Measurements from ENCODE around the gene MAML2. TPM values are rescaled to one million over a fixed set of nuclear protein-coding genes. Genes with fewer than 3 reads are reported as not detected.

Gene MAML2
- total and polyA plus RNA-seq, 9 of the 15 experiments (the other 6 are each of a cell fraction or from before 2014, with no cell fraction given), result 0.79 to 6.8 (median 4.8) TPM

GRCh38 chr11:96242971-96243647 is 99.9 kb downstream of the MAML2 start (continued):
- TF ChIP-seq SAP30 (IDR thresholded peaks at IDR 0.05; ENCODE audit: borderline replicate concordance, insufficient read depth, low read depth, low read length, poor library complexity, severe bottlenecking) (peak; percentile 49), BCLAF1 (IDR thresholded peaks at IDR 0.05; ENCODE audit: borderline replicate concordance in 1 of 2, control insufficient read depth in 1 of 2, low read depth in 2 of 2, low read length in 1 of 2) (no peak), BHLHE40 (IDR thresholded peaks at IDR 0.05; ENCODE audit: low read length) (peak; percentile 94), ZNF174 (CRISPR knock-in tag; IDR thresholded peaks at IDR 0.05) (no peak), RNF2 (IDR thresholded peaks at IDR 0.05) (0 out of 2 replicates have a peak, but pooled peaks have one; percentile 35), ZFP36 (IDR thresholded peaks at IDR 0.05; ENCODE audit: low read depth, low read length, partially characterized antibody) (peak; percentile 80), MTA1 (IDR thresholded peaks at IDR 0.05; ENCODE audit: borderline replicate concordance) (peak; percentile 61; the same call in 1 of the 2 replicates), RB1 (IDR thresholded peaks at IDR 0.05; ENCODE audit: low read depth) (no peak), CREBBP (IDR thresholded peaks at IDR 0.05; ENCODE audit: low read depth, low read length) (no peak), NFIX (CRISPR knock-in tag; IDR thresholded peaks at IDR 0.05; ENCODE audit: low read depth) (no peak), MNT (conservative IDR thresholded peaks at IDR 0.05) (peak; percentile 75 to 87), KDM1A (IDR thresholded peaks at IDR 0.05) (peak; percentile 62 to 78; a peak in 3 of 4 replicates), VEZF1 (CRISPR knock-in tag; IDR thresholded peaks at IDR 0.05) (peak; percentile 86), ZKSCAN8 (CRISPR knock-in tag; IDR thresholded peaks at IDR 0.05) (no peak), POLR2A (conservative IDR thresholded peaks at IDR 0.05) (peak; percentile 81; the same call in 1 of the 2 replicates), TAF7 (tag; IDR thresholded peaks at IDR 0.05) (no peak; the same call in 1 of the 2 replicates), ZNF436 (CRISPR knock-in tag; IDR thresholded peaks at IDR 0.05) (no peak), ZNF282 (CRISPR knock-in tag; IDR thresholded peaks at IDR 0.05) (no peak), RBBP5 (IDR thresholded peaks at IDR 0.05; ENCODE audit: borderline replicate concordance, insufficient read depth, low read length, poor library complexity, severe bottlenecking) (peak; percentile 19), ARHGAP35 (IDR thresholded peaks at IDR 0.05; ENCODE audit: partially characterized antibody) (peak; percentile 84), CC2D1A (IDR thresholded peaks at IDR 0.05) (peak; percentile 74), SMARCE1 (IDR thresholded peaks at IDR 0.05) (peak; percentile 42; the same call in 1 of the 2 replicates), MAX (CRISPR knock-in tag; IDR thresholded peaks at IDR 0.05) (peak; percentile 71)

Data from K562 (cell line).